Measurements from ENCODE around the gene GSTA3.
"Not testable (repeated sequence)": the region's sequence is repeated elsewhere in the genome, so short reads cannot be mapped to it uniquely, and the experiment has no call there.

GSTA3 gene

DNA sequence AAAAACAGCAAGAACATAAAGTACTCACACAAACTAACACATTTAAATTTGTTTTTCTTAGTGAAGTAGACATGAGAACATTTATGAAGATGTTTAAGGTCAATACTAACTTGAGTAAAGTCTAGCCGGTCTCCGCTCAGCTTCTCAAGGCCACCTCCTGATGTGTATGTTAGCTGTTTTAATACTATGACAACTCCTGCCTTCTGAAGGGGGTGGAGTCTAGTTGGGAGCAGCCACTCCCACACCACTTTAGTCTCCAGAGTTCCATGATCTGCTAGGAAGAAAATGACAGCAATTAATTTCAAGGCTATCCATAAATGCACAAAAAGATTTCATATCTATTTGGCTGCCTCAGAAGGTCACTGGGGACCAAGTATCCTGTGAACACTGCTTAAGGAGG is at the start of gene GSTA3:
Gene GSTA3, minus strand, starts transcription at position 168 of the 400 bp plus-strand sequence. CDS start 3,864 bp downstream, outside the sequence.
- DNase-seq = no peak

DNA sequence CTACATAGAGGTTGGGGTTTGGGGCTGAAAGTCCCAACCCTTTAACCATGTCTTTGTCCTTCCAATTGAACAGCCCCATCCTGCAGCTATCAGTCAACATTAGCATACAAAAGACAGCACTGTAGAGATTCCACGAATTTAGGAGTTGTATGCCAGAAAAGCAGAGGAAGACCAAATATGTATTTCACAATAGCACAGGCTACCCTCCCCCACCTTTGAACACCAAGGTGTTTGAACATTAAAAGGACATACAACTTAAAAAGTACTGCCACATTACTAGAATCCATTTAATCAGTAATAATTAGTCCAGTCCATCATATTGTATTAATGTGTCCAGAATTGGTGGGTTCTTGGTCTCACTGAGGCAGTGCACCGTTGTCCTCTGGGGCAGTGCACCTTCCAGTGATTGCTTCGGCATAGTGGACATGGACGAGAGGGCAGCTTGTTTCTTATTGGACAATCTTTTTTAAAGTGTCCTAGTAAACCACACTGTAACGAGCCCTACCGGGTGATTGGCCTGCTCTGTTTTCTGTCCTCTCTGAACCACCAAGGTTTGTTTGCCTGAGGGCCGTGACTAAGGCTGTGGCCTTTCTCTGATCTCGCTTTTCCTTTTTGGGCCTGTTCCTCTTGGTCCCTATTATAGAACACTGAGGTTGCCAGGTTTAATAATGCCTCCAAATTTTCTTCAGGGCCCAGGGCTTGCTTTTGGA is 49.2 kb upstream of the GSTA3 start:
- no peak for DNase-seq

DNA sequence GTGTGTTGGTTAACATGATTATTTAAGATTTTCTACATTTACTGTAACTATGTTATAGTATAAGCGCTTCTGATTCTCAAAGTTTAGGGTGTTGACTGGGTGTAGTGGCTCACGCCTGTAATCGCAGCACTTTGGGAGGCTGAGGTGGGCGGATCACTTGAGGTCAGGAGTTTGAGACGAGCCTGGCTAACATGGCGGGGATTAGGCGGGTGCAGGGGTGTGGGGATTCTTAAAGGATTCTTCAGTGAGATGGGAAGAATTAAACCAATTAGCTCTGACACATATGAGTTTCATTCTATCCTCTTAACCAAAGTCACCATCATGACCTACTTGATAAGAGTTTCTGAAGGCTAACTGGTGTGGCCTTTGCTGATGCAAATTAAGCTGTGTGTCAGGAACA is 46.4 kb upstream of the GSTA3 start:
- DNase-seq = no peak

DNA sequence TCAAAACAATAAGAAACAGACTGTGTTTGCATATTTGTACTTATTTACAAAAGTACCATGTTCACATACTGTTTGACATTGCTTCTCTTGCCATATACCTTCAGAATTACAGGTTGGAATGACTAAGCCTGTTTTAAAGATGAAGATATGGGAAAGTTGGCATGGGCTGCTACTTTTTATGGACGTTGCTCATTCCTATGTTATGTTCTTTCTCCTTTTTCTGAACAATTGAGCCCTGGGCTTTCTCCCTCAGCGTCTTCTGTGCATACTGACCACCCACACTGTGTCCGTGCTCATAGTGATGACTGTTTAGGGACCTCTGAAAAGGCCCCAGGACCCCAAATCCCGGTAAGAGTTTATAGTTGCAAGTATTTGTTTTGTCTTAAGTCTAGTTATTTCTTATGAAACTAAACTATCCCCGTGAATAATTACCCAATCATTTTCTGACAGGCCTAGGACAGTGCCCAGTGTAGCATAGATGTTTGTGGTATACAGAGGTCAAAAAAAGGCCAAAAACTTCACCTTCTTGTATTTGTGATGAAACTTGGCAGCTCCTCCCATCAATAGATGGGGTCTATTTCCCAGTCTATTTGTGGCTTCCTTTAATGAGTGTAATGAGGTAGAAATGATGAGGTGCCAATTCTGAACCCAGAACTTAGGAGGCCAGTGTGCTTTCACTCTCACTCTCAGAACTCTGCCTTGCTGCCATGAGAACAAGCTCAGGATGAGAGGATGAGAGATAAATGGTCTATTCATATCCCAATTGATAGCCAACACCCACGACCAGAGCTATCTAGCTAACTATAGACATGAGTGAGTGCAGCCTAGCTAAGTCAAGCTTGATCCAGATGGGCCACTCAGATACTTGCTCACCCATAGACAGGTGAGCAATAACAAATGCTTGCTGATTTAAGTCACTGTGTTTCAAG is 44.7 kb upstream of the GSTA3 start:
- DNase-seq = no peak

DNA sequence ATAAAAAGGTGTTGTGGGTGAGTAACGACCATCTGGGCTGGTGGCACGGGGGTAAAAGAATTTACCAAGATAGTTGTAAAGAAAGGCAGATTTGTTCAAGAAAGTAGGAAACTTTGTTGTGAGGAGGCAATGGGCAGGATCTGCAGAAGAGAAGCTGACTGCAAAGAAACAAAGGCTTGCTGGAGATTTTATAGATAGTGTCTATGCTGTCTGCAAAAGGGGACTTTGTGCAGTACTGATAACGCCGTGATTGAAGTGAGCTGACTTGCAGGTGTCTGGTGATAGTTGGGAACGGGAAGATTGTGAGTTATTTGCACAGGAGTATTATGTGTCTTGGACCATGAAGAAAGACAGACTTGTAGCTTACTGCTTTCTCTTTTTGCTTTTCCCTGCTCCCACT is 36.8 kb upstream of the GSTA3 start:
- no peak for DNase-seq

DNA sequence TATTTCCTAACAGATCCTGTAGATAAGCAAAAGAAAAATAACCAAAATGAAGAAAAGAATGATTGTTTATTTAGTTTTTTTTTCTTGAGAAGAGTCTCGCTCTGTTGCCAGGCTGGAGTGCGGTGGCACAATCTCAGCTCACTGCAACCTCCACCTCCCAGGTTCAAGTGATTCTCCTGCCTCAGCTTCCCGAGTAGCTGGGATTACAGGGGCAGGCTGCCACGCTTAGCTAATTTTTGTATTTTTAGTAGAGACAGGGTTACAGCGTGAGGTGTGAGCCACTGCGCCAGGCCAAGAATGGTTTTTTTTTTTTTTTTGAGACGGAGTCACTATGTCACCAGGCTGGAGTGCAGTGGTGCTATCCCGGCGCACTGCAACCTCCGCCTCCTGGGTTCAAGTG is 33.3 kb upstream of the GSTA3 start:
- DNase-seq = not testable (repeated sequence)

DNA sequence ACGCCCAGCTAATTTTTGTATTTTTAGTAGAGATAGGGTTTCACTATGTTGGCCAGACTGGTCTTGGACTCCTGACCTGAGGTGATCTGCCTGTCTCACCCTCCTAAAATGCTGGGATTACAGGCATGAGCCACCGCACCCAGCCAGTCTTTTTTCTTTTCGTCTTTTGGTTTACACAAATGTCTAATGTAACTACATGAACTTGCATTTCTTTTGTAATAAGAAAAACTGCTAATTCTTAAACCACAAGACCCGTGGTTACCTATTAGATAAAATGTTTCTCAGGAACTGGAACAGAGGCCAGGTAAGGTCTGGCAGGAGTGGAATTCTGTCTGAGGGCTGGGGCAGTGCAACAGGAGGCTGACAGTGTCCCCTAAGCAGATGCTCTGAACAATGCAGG is 32.7 kb upstream of the GSTA3 start:
- no peak for DNase-seq

DNA sequence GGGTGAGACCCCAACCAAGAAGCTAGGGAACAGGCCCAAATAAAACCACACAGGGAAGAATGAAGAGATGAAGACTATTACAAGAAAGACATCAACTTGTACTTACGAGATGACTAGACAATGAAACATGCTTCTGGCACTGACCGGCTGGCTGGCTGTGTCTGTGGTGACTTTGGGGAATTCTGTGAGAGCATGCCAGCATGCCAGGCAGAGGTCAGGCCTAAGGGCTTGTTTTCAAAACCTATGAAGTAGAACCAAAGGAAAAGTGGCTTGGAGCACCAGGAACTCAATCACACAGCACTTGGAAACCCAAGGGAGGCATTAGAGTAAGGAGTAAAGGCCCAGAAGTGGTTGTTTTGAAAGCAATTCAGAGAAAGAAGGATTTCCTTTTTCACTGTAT is 28.4 kb upstream of the GSTA3 start:
- no peak for DNase-seq

DNA sequence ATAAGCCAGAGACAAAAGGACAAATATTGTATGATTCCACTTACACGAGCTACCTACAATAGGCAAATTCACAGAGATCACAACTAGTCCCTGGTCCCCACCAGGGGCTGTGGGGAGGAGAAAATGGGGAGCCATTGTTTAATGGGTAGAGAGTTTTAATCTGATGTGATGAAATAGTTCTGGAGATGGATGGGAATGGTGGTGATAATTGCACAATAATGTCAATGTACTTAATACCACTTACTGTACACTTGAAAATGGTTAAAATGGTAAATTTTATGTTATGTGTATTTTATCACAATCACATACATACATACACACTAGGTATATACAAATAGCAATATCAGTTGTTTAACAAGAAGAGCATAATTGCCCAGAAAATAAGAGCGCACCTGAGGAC is 24.3 kb upstream of the GSTA3 start:
- no peak for DNase-seq

DNA sequence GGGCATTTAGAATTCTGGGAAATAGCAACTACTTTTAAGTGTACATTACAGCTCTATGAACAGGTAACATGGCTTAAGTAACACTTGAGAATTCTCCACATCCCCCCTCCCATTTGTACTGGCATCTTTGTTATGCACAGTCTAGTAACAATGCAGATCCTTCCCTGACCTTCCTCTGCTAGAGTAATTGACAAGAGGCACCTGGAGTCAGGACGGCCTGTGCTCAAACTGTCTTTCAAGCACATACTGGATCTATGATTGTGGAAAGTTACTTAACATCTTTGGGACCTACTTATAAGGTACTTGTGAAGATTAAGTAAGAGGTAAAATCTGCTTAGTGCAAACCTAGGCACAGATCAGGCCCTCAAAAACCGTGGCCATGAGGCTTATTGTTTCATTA is 21.9 kb upstream of the GSTA3 start:
- no peak for DNase-seq

DNA sequence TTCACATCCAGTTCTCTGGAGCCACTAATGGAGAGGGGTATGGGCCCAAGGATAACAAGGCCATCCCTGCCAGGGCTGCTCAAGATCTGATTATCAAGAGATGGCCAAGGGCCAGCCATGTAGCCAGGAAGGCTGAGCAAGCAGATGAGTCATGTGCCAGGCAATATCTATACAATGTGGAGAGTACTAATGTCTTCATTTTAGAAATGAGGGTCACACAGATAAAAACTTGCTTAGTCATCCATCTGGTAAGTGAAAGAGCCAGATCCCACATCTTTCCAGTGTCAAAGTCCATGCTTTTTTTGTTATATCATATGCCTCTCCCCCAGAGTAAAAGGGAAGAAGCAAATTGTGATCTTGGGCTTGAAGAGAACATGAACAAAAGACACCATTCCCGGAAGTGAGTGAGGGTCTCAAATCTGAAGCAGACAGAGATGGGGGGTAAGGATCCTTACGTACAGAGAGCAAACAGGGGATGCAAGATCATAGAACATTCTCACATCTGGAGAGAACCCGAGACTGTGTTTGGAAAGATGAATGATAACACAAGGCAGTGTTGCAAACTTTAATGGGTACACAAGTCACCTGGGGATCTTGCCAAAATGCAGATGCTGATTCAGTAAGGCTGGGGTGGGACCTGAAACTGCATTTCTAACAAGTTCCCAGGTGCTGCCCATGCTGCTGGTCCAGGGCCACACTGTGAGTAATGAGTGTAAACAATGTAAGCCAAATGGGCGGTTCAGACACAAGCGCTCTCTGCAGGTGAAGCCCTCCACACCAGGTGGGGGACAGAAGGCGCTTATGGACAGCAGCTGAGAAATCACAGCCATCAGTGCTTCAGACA is 20.0 kb upstream of the GSTA3 start:
- no peak for DNase-seq

DNA sequence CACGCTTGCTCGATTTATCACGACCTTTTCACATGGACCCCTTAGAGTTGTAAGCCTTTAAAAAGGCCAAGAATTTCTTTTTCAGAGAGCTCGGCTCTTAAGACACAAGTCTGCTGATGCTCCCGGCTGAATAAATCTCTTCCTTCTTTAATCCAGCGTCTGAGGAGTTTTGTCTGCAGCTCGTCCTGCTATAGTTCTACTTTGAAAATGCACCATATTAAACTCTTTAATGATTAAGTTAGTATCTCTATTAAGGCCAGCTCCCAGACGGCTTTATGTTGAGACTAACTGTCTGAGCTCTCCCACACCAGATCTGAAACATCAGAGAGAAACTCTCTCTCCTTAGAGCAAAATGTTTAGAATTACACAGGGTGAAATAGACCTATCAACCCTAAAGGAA is 18.0 kb upstream of the GSTA3 start:
- no peak for DNase-seq

DNA sequence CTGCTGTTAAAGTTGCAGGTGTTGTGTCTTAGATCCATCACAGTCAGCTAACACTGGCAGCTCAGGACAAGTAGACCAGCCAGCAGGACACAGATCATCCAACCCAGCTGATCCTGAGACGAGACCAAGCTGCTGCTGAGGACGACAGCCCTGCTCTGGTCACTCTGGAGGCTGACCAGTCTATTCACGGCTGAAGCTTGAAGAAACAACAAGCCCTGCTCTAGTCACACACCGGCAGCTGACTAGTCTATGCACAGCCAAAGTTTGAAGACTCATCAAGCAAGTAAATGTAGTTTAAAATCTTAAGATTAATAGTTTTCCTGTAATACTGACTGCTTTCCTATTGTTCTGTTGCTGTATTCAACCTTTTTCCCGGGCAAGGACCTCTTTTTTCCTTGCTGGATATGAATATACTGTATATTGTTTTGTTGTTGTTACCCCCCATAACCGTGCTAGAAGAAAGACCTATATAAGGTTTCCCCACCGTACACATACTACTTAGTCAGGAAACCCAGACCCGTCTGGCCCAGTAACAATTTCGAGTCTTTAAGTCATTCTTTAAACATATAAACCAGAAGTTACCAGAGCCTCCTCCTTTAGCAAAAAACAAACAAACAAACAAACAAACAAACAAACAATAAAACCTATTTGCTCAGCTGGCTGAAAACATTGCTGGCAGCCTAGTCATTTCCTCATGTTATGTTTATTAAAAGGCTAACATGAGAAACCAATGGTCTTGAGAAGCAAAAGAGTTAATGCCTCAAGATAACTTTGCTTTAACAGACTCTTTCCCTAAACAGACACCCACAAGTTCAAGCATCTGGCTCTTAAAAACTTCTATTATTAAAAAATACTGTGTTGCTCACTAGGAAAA is 16.7 kb upstream of the GSTA3 start:
- DNase-seq = no peak

DNA sequence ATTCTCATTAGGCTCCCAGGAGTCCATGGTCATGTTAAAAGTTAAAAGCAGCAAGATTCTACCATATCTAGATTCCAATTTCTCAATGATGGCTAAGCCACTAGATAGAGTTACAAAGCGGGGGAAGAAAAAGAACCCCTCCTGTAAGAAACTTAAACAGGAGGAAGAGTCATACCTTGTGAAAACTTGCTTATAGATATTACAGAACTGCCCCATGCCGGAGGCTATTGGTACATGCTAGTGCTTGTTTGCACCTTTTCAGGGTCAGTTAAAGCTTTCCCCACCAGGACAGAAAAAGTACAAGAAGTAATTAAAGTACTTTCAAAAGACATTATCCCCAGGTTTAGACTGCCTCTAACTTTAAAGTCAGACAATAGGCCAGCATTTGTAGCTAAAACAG is 15.5 kb upstream of the GSTA3 start:
- DNase-seq = no peak

DNA sequence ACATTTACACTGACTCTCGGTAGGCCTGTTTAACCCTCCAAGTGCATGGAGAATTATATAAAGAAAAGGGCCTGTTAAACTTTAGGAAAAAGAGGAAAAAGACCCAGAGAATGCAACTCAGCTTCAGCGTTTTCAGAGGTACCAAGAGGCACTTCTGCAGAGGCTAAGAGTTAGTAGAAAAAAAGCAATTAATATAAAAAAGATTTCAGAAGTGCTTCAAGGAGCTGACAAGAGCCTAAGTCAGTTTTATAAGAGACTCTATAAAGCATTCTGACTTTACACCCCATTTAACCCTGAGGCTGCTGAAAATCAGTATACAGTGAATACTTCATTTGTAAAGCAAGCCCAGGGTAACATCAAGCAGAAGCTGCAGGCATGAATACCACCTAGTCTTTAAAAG is 14.2 kb upstream of the GSTA3 start:
- DNase-seq = not testable (repeated sequence)

DNA sequence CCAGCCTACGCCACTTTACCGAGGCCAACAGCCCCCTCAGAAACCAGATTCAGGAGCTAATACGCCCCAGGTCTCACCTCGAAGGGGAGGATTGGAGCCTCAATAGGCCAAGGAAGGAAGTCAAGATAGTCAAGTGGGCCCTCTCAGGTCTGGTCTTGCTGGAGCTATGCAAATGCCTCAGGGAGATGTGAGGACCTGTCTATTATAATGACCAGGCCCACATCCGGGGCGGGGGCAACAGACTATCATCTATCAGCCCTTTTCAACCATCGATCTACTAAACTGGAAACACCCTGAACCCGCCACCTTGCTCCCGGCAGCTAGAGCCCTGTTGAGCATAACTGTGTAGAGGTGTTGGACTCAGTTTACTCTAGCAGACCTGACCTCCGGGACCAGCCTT is 12.7 kb upstream of the GSTA3 start:
- no peak for DNase-seq

DNA sequence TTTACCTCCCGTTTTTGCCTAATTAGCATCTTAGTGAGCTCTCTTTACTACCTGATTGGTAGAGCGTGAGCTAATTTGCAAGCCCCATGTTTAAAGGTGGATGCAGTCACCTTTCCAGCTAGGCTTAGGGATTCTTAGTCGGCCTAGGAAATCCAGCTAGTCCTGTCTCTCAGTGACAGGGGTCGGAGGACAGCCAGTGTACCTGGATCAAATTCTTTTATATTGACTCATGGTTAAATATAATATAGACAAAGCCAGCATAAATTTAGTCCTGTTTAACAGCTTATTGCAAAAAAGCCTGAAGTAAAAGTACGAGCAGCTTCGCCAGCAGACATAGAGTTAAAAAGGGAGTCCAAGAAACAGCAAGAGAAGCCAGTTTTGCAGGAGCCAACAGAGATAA is 12.2 kb upstream of the GSTA3 start:
- DNase-seq = no peak

DNA sequence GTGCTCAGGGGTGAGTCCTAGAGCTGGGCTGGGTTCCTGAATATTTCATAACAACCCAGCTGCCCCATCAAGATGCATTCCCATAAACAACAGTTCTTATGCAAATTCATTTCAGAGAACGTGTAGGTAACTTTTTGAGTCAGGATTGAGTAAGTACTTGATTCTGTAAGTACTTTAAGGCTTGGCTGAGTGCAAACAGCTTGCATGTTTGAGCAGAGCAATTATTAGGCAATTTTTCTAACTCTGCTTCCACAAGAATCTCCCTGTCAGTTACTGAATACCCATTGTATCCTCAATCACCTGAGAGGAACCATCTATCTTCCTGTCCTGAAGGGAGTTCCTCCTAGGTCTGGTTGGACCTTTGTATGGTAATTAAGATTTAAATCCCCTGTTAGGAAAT is 10.0 kb upstream of the GSTA3 start:
- not testable (repeated sequence) for DNase-seq

DNA sequence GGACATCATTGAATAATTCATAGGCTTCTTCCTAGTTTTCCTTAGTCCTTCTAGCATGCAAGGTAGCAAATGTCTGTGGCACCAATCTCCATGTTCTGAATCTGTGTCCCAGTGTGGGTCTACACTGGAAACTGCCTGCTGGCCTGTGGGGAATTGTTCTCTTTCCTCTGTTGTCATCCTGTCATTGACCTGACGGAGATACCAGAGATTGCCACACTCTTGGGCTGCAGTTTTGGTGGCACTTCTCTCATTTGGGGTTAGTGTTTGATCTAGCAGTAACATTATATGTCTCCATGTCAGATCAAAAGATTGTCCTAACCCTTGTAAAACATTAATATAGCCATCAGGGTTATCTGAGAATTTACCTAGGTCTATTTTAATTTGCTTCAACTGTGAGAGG is 9.3 kb upstream of the GSTA3 start:
- not testable (repeated sequence) for DNase-seq

DNA sequence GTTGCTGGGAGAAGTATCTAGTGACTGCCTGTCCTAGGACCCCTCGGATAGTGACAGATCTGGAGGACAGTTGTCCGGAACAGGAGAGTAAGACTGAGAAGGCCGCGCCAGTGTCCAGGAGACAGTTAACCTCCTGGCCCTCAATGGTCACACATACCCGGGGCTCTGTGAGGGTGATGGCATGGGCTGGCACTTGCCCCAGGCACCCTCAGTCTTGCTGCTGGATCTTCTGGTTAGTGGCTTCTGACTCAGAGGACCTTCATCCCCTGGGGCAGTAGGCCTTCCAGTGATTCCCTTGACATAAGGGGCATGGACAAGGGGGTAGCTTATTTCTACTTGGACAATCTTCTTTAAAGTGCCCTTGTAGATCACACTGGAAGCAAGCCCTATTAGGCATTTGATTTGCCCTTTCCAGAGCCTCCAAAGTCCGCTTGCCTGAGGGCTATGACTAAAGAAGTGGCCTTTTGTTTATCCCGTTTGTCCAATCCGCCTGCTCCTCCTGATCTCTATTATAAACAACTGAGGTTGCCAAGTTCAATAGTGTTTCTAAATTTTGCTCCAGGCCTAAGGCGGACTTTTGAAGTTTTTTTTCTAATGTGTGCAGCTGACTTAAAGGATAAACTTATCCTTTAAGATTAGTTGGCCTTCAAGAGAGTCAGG is 8.7 kb upstream of the GSTA3 start:
- not testable (repeated sequence) for DNase-seq

DNA sequence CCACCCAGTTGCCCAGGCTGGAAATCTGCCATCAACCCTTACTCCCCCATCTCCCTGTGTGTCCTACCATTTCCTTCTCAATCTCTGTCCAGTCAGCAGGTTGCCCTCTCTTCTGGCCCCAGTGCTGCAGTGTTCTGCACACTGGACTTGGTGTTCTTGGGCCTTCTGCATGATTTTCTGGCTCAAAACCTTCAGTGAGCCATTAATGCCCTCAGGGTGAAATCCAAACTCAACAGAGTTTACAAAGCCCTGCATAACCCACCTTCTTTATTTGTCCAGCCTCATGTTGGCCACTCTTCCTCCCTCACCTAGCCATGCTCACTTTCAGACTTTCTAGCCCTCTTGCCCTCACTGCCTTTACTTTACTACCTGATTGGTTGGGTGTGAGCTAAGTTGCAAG is 5.0 kb upstream of the GSTA3 start:
- DNase-seq = no peak

DNA sequence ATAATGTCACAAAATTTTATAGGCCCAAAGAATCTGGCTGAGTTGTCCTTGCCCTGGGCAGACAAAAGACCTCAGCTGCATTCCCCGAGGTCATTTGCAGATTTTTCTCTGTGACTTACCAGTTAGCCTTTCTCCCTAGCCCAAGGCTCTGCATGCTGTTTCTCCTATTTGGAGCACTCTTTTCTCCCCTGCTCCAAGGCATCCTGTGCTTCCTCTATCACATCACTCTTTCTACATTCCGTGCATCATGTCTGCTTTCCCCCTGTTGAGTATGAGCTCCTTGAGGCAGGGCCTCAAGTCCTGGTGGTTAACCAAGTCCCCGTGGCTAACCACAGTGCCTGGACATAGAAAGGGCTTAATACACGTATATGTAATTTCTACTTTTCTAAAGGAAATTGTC is 593 bp upstream of the GSTA3 start:
- no peak for DNase-seq

Measured in activated CD4-positive, alpha-beta T cell treated with anti-CD3 and anti-CD28 coated beads for 1 hour (primary cell).